Muscle of leg (tissue), 11 donors: ENCODE data around the gene ABCA7. TPM values are rescaled to one million over a fixed set of nuclear protein-coding genes. Genes with fewer than 3 reads are reported as not detected.
A peak's percentile ranks its signal among the peaks of the same experiment; 100 is the strongest.
"Not testable (repeated sequence)": the region's sequence is repeated elsewhere in the genome, so short reads cannot be mapped to it uniquely, and the experiment has no call there.

Source experiments
- DNase-seq: peaks from one replicate; pipeline ENCODE4 v3.0.0; 2013
- H3K27ac ChIP-seq: one replicate; pipeline ENCODE4 v1.5.1; 2013; ENCODE audit warnings: mild to moderate bottlenecking, low read length, control low read depth
- H3K27me3 ChIP-seq: one replicate; pipeline ENCODE4 v1.6.1; 2013; ENCODE audit warnings: low read length; ENCODE audit not compliant: control insufficient read depth, insufficient read depth
- H3K36me3 ChIP-seq: one replicate; pipeline ENCODE4 v1.6.1; 2013; ENCODE audit warnings: low read length; ENCODE audit not compliant: control insufficient read depth, insufficient read depth
- H3K4me1 ChIP-seq: one replicate; pipeline ENCODE4 v1.6.1; 2013; ENCODE audit warnings: low read length; ENCODE audit not compliant: control insufficient read depth, insufficient read depth
- H3K4me3 ChIP-seq: one replicate; pipeline ENCODE4 v1.5.1; 2013; ENCODE audit warnings: low read length, control low read depth
- H3K9me3 ChIP-seq: replicated peaks from 2 replicates; pipeline ENCODE4 v1.6.1; 2013; ENCODE audit warnings: low read depth, low read length; ENCODE audit not compliant: control insufficient read depth
- whole genome bisulfite sequencing: methylation state at CpG from one replicate; pipeline ENCODE4 v1.1.5; 2013; ENCODE audit warnings: missing lambda C conversion rate; ENCODE audit not compliant: insufficient coverage; 5-methylcytosine and 5-hydroxymethylcytosine counted together
- polyA plus RNA-seq, 8 donors: library from polyadenylated mRNA; unstranded; fragments of 120-200 nt; gene quantifications; one replicate each; pipeline versions ENCODE4 v1.2.1 to v1.2.3, GENCODE V29; 2013; ENCODE audit warnings: inconsistent platforms in 1 of 8, low replicate concordance in 1 of 8; ENCODE audit not compliant: insufficient read length in 8 of 8, insufficient read depth in 1 of 8
- total RNA-seq: library from RNA; stranded (reverse); fragments of 120-200 nt; gene quantifications from one replicate; pipeline ENCODE4 v1.2.4, GENCODE V29; 2013

The ABCA7 gene
- total and polyA plus RNA-seq, 9 donors: 7.9 to 23.0 (median 12.6) TPM

- 56% methylated on average over 23 of the region's 24 CpGs for WGBS
- no peak overlapping the region for H3K4me3 ChIP-seq
- no peaks in the 10 kb centered on the region for H3K9me3 ChIP-seq
- DNase-seq: no peak
- H3K4me1 ChIP-seq: peaks cover 63% of the 10 kb centered on the region
- no peaks in the 10 kb centered on the region for H3K27me3 ChIP-seq
- no peak overlapping the region for H3K27ac ChIP-seq
- H3K36me3 ChIP-seq: peaks cover 38% of the 10 kb centered on the region
These were observed 22.6 kb upstream of the ABCA7 start for GRCh38 chr19:1017115-1017905.

- Histone ChIP-seq H3K9me3 (no peaks in the 10 kb centered on the region), H3K27me3 (no peaks in the 10 kb centered on the region), H3K4me1 (peaks cover 63% of the 10 kb centered on the region), H3K36me3 (peaks cover 33% of the 10 kb centered on the region), H3K4me3 (no peak overlapping the region), H3K27ac (no peak overlapping the region)
- WGBS: 93% methylated on average over 7 of the region's 9 CpGs
- DNase-seq: no peak
These were observed 22.0 kb upstream of the ABCA7 start for GRCh38 chr19:1017906-1018305.

GRCh38 chr19:1018393-1018792 is 21.5 kb upstream of the ABCA7 start:
- no peak overlapping the region for H3K4me3 ChIP-seq
- peaks cover 63% of the 10 kb centered on the region for H3K4me1 ChIP-seq
- H3K27ac ChIP-seq: no peak overlapping the region

DNA sequence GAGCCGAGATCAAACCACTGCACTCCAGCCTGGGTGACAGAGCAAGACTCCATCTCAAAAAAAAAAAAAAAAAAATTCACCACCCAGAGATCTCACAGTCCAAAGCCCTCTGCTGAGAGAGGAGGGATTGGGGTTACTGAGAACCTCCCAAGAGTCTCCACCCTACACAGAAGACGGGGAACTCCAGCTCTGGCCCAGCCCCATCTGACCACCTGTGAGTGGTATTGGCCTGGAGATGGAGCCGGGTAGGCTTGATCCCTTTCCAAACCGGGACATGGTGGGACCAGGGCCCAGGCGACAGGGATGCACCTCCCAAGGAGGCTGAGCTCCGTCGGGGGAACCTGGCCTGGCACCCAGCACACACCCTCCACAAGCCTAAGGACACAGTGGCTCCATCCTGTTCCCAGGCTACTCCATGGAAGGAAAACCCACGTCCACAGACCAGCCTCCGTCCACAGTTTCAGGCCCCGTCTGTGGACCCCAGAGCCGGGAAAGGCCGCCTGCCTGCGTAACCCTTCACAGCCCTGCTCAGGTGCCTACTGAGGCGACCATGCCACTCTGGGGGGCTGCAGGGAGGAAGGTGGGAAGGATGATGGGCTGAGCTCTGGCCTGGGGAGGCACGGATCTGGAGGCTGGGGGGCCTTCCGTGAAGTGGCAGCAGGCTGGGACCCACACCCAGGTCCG is 20.8 kb upstream of the ABCA7 start:
- 50% methylated on average over 11 of the region's 17 CpGs for WGBS
- Histone ChIP-seq H3K4me3 (peak overlapping the region; percentile 92), H3K27ac (peak overlapping the region; percentile 2), H3K9me3 (no peaks in the 10 kb centered on the region), H3K4me1 (peaks cover 63% of the 10 kb centered on the region), H3K36me3 (peaks cover 21% of the 10 kb centered on the region), H3K27me3 (no peaks in the 10 kb centered on the region)
- no peak for DNase-seq

More at GRCh38 chr19:1018393-1018792, 21.5 kb upstream of the ABCA7 start:
- 73% methylated on average over 4 of the region's 5 CpGs for WGBS
- Histone ChIP-seq H3K9me3 (no peaks in the 10 kb centered on the region), H3K27me3 (no peaks in the 10 kb centered on the region), H3K36me3 (peaks cover 28% of the 10 kb centered on the region)
- DNase-seq: no peak

DNA sequence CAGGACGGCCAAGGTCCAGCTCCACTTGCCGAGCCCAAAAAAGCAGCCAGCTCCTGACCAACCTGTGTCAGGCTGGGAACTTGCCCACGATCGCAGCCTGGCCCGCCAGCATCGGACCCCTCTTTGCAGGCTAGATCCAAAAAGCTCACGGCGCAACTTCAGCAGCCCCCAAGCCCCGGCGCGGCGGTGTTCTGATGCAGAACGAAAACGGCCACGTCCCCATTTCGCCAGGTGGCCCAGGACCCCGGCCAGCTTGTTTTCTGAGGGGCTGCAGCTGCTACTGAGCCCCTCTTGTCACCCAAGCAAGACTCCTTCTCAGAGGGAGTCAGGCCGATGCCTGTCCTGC is 20.3 kb upstream of the ABCA7 start:
- peak overlapping the region; percentile 29 for H3K27ac ChIP-seq
- DNase-seq: no peak
- peaks cover 62% of the 10 kb centered on the region for H3K4me1 ChIP-seq
- H3K4me3 ChIP-seq: peak overlapping the region; percentile 92
- H3K27me3 ChIP-seq: no peaks in the 10 kb centered on the region
- no peaks in the 10 kb centered on the region for H3K9me3 ChIP-seq
- 69% methylated on average over 9 of the region's 18 CpGs for WGBS
- H3K36me3 ChIP-seq: peaks cover 17% of the 10 kb centered on the region

DNA sequence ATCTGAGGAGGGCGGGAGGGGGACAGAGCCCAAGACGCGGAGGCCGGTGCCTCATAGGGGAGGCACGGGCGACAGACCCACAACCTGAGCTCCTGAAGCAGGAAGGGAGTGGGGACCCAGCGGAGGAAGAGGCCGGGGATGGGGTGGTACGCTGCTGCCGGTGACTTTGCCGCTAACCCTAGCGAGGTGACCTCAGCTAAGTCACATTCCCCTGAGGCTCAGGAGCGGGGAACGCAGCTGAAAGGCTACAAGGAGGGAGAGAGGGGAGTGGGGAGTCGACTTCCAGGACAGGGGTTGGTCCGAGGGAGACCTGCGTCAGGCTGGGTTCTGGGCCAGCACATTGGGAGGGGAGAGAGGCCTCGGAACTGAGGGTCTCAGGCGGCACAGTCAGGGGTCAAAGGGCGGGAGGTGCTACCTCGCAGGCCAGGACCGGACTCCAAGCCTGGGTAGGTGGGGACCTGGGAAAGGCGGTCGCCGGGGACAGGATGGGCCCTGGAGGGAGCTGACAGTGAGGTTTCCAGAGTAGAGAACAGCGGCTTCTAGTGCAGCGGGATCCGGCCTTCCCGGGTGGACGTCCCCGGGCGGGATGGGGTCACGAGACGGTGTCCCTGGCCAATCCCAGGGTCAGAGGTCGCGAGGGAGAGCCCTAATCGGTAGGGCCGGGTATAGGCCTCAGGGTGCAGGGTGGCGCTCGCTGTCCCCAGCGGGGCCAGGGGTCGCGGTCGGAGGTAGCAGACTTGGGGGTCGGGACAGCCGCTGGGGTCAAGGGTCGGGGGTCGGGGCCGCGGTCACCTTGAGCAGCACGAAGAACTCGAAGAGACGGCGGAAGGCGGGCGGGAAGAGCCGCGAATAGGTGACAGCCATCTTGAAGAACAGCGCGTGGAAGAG is 19.7 kb upstream of the ABCA7 start:
- Histone ChIP-seq H3K4me3 (peak overlapping the region; percentile 92), H3K27me3 (no peaks in the 10 kb centered on the region), H3K9me3 (no peaks in the 10 kb centered on the region), H3K4me1 (peaks cover 55% of the 10 kb centered on the region), H3K27ac (peak overlapping the region; percentile 72), H3K36me3 (peaks cover 17% of the 10 kb centered on the region)
- under 1% methylated on average over 53 of the region's 60 CpGs for WGBS
- DNase-seq: no peak

GRCh38 chr19:1020868-1021425 is 19.0 kb upstream of the ABCA7 start, which contains the start of gene TMEM259:
Gene TMEM259 (minus strand): TSS chr19:1021123. CDS start chr19:1020996, 127 bp downstream.
- under 1% methylated on average over 57 of the region's 68 CpGs for WGBS
- peak within 1 kb of the TSS; percentile 97 for H3K27ac ChIP-seq
- H3K4me1 ChIP-seq: peaks cover 50% of the 10 kb centered on the region
- DNase-seq: peak; percentile 99
- no peaks in the 10 kb centered on the region for H3K27me3 ChIP-seq
- H3K9me3 ChIP-seq: no peaks in the 10 kb centered on the region
- peaks cover 17% of the 10 kb centered on the region for H3K36me3 ChIP-seq
- peak within 1 kb of the TSS; percentile 92 for H3K4me3 ChIP-seq

- H3K4me1 ChIP-seq: peaks cover 49% of the 10 kb centered on the region
- H3K9me3 ChIP-seq, DNase-seq, H3K27ac ChIP-seq, H3K36me3 ChIP-seq, H3K4me3 ChIP-seq, H3K27me3 ChIP-seq: not testable (repeated sequence)
- WGBS: 100% methylated on average over 1 of the region's 5 CpGs
These were observed 16.1 kb upstream of the ABCA7 start for GRCh38 chr19:1023883-1024188.

GRCh38 chr19:1025080-1025479 is 14.8 kb upstream of the ABCA7 start:
- not testable (repeated sequence) for H3K27ac ChIP-seq, H3K27me3 ChIP-seq, DNase-seq, H3K9me3 ChIP-seq, H3K4me3 ChIP-seq, H3K36me3 ChIP-seq
- peaks cover 48% of the 10 kb centered on the region for H3K4me1 ChIP-seq
- WGBS: 80% methylated on average over 1 of the region's 6 CpGs
